ES-I3 (cell line): ENCODE data around the gene ZNF548.
A peak's percentile ranks its signal among the peaks of the same experiment; 100 is the strongest.
"Not testable (repeated sequence)": the region's sequence is repeated elsewhere in the genome, so short reads cannot be mapped to it uniquely, and the experiment has no call there.

Experiments used
- H3K36me3 ChIP-seq: 2 replicates; pipeline ENCODE4 v1.6.1; 2013; ENCODE audit warnings: mild to moderate bottlenecking, low read length, control low read depth, moderate library complexity; ENCODE audit not compliant: insufficient read depth
- H3K4me1 ChIP-seq: 2 replicates; pipeline ENCODE4 v1.6.1; 2013; ENCODE audit warnings: mild to moderate bottlenecking, control low read depth, low read length; ENCODE audit not compliant: insufficient read depth
- H3K9ac ChIP-seq: 2 replicates; pipeline ENCODE4 v1.6.1; 2013; ENCODE audit warnings: low read depth, mild to moderate bottlenecking, low read length, moderate library complexity
- H3K9me3 ChIP-seq: 2 replicates; pipeline ENCODE4 v1.6.1; 2013; ENCODE audit warnings: mild to moderate bottlenecking, low read length, moderate library complexity; ENCODE audit not compliant: control insufficient read depth, insufficient read depth

Gene ZNF548

DNA sequence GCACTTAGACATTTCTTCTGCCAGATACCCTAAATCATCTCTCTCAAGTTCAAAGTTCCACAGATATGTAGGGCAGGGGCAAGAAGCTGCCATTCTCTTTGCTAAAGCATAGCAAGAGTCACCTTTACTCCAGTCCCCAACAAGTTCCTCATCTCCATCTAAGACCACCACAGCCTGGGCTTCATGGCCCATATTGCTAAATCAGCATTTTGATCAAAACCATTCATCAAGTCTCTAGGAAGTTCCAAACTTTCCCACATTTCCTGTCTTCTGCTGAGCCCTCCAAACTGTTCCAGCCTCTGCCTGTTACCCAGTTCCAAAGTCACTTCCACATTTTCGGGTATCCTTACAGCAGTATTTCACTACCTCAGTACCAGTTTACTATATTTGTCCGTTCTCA lies 15.0 kb upstream of the ZNF548 start:
- H3K9ac ChIP-seq, H3K4me1 ChIP-seq, H3K9me3 ChIP-seq, H3K36me3 ChIP-seq: not testable (repeated sequence)

DNA sequence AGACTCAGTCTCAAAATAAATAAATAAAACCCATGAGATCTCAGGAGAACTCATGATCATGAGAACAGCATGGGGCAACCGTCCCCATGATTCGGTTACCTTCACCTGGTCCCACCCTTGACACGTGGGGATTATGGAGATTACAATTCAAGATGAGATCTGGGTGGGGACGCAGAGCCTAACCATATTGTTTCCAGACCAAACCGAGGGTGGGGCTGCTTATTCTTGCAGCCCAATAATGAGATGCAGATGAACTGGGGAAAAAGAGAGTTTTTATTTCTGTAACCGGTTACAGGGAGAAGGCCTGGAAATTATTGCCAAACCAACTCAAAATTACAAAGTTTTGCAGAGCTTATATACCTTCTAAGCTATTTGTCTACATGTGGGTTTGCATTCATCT lies 13.5 kb upstream of the ZNF548 start:
- Histone ChIP-seq H3K9me3 (no peaks in the 10 kb centered on the region; the same call in none of the 2 replicates), H3K9ac (no peak overlapping the region), H3K36me3 (peaks cover 8% of the 10 kb centered on the region; the same call in 1 of the 2 replicates), H3K4me1 (no peaks in the 10 kb centered on the region)

DNA sequence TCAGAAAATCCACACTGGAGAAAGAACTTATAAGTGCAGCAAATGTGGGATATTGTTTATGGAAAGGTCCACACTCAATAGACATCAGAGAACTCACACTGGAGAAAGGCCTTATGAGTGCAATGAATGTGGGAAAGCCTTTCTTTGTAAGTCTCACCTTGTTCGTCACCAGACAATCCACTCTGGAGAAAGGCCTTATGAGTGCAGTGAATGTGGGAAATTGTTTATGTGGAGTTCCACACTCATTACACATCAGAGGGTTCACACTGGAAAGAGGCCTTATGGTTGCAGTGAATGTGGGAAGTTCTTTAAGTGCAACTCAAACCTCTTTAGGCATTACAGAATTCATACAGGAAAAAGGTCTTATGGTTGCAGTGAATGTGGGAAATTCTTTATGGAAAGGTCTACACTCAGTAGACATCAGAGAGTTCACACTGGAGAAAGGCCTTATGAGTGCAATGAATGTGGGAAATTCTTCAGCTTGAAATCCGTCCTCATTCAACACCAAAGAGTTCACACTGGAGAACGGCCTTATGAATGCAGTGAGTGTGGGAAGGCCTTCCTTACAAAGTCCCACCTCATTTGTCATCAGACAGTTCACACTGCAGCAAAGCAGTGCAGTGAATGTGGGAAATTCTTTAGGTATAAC lies 12.0 kb upstream of the ZNF548 start:
- Histone ChIP-seq H3K9ac (no peak overlapping the region), H3K36me3 (peaks cover 8% of the 10 kb centered on the region; the same call in 1 of the 2 replicates), H3K4me1 (no peaks in the 10 kb centered on the region), H3K9me3 (no peaks in the 10 kb centered on the region; the same call in none of the 2 replicates)

DNA sequence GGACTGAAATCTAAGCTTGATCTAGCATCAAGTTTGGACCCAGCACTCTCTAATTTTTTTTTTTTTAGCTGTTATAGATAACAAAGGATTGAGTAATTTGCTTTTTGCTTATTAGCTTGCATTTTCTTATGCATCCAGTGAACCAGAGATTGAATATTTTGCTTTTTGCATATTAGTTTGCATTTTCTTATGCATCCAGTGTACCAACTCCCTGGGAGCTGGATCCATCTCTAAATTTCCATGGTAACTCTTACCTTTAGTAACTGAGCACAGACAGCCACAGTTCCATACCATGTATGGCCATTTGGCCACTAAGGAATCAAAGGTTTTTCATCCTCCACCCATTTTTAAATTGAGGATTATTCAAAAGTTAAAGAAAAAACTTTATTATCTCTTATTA lies 8.7 kb upstream of the ZNF548 start:
- Histone ChIP-seq H3K36me3 (peaks cover 8% of the 10 kb centered on the region; the same call in 1 of the 2 replicates), H3K4me1 (no peaks in the 10 kb centered on the region), H3K9ac (no peak overlapping the region), H3K9me3 (no peaks in the 10 kb centered on the region; the same call in 1 of the 2 replicates)

DNA sequence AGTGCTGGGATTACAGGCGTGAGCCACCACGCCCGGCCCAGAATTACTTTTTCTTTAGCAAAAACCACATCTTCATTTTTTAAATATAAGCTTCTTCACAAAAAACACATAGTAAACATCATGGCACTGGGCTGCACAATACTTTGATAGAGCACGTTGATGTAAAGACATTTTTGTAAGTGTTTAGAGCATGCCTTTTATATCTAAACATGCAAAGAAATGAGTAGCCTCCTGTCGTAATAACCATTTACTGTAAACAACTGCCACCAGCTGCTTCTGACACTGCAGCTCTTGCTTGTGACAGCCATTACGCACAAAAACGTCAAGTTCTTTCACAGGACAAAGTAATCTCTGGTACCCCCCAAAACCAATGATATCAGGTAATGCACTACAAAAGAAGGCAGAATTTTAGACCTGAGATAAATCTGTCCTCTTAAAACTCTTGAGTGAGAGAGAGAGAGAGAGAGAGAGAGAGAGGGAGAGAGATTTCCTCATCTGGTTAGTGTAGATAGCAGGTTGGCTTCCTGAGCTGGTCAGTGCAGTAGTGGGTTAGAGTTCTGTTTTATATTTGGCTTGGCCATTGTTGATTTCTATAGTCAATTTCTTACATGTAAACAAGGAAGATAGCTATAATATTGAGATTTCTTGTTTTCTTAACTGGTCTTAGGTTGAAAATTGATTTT lies 6.7 kb upstream of the ZNF548 start:
- Histone ChIP-seq H3K4me1 (no peaks in the 10 kb centered on the region), H3K9me3 (no peaks in the 10 kb centered on the region; the same call in 1 of the 2 replicates), H3K9ac (no peak overlapping the region), H3K36me3 (no peaks in the 10 kb centered on the region; the same call in 1 of the 2 replicates)

DNA sequence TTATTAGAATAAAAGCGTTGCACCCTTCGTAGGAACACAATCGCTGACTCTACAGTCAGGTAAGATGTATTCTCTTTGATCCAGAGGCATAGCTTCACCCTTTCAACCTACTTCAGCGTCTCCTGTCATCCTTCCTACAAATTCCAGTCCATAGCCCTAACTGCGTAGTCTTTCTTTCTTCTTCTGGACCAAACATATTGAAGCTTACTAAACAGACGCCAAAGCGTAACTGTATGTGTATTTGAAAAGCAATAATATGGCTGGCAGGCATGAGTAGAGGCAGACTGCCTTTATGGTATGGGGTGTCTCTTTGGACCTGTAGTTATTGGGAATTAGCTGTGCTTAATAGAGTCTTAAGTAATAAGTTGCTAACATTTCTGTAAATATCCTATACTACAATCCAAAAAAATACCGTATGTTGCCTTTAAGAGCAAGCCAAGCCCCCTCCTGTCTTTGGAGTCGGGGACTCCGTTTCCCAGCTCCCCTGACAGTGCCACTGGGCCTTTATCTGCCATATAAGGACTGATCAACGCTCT lies 392 bp upstream of the ZNF548 start:
- H3K36me3 ChIP-seq: no peaks in the 10 kb centered on the region
- no peaks in the 10 kb centered on the region for H3K4me1 ChIP-seq
- H3K9me3 ChIP-seq: no peaks in the 10 kb centered on the region
- peak overlapping the region; percentile 41 for H3K9ac ChIP-seq

DNA sequence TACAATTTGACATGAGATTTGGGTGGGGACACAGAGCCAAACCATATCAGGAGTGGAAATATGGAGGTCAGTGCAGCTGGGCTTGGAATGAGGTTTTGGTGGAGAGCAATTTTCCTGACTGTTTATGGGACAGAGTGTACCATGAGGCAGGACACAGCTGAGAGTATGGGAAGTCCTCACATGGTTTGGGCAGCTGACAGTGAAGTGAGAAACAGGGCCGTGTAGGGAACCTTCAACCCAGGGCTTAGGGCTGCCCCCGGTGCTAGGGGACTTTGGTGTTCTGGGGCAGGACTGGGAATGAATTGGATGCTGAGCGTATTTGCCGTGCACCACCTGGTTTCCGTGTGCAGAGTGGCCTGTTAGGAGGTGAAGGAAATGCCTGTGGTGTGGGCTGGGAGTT lies 6.1 kb downstream of the ZNF548 start:
- no peaks in the 10 kb centered on the region for H3K4me1 ChIP-seq
- H3K9me3 ChIP-seq: no peaks in the 10 kb centered on the region; the same call in 1 of the 2 replicates
- H3K9ac ChIP-seq: no peak overlapping the region
- H3K36me3 ChIP-seq: peaks cover 4% of the 10 kb centered on the region; the same call in 1 of the 2 replicates

DNA sequence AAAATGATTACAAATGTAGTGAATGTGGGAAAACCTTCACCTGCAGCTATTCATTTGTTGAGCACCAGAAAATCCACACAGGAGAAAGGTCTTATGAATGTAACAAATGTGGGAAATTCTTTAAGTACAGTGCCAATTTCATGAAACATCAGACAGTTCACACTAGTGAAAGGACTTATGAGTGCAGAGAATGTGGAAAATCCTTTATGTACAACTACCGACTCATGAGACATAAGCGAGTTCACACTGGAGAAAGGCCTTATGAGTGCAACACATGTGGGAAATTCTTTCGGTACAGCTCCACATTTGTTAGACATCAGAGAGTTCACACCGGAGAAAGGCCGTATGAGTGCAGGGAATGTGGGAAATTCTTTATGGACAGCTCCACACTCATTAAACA lies 9.2 kb downstream of the ZNF548 start:
- H3K9ac ChIP-seq: no peak overlapping the region
- H3K9me3 ChIP-seq: peaks cover 4% of the 10 kb centered on the region
- H3K36me3 ChIP-seq: peaks cover 4% of the 10 kb centered on the region; the same call in 1 of the 2 replicates
- H3K4me1 ChIP-seq: no peaks in the 10 kb centered on the region

DNA sequence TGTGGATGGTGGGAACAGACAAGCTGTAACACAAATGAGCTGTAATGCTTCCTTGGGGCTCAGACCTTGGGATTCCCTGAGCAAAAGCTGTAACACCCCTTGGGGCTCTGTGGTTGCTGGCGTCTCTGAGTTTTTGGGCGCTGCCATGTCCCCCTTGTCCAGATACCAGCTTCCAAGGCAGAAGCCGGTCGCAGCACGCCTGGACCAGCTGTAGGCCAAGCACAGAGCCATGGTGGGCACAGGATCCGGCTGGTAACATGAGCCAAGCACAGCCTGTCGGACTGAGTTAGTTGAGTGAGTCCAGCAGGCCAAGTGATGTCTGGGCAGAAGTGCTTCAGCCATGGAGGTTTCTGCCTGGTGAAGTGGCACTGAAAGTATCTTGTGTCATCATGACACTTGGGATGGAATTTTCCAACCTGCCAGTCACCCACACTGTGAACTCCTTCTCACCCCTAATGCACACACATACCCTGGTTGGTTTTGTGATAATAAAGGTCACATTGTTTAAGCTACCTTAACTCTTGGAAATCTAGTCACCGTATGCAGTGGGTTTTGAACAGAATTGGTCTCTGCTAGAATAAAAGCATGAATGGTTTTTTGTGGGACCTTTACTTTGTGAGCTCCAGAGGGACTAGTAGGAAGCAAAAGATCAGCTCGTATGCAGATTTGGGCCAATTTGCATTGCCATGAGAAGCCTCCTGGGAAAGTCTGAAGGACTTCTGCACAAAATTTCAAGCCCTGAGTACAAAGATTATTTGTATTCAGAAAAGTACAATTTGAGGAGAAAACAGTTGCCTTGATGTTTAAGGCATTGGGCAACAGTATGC lies 14.3 kb downstream of the ZNF548 start:
- Histone ChIP-seq H3K4me1 (no peaks in the 10 kb centered on the region), H3K36me3 (0 out of 2 replicates have a peak, but pooled peaks cover 4% of the 10 kb centered on the region), H3K9ac (no peak overlapping the region), H3K9me3 (peaks cover 4% of the 10 kb centered on the region; the same call in 1 of the 2 replicates)

DNA sequence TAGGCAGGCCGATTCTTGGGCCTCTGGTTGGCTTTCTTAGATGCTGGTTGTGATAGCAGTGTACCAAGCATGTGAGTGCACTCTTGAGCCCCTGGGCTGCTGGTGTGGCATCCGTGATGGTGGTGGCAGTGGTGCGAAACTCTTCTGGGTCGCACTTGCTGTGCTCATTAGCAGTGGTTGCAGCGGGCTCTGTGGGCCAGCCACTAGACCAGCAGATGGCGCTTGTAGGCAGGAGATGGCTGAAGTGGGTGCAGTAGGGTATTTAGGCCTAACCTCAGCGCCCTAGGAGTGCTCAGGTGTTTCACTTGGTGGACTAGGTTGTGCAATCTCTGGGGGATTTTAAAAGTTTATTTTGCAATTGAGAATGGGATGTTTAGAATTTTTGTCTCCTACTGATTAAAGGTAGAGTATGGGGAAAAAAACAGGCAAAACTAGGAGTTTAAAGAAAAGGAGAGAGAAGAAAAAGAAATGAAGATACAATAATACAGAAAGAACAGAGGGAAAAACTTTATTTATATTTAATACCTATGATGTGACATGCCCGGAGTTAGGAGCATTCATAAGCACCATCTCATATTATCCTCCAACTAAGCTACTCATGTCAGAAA lies 17.0 kb downstream of the ZNF548 start:
- Histone ChIP-seq H3K9me3 (peaks cover 4% of the 10 kb centered on the region; the same call in 1 of the 2 replicates), H3K4me1 (no peaks in the 10 kb centered on the region), H3K36me3 (no peaks in the 10 kb centered on the region), H3K9ac (no peak overlapping the region)

DNA sequence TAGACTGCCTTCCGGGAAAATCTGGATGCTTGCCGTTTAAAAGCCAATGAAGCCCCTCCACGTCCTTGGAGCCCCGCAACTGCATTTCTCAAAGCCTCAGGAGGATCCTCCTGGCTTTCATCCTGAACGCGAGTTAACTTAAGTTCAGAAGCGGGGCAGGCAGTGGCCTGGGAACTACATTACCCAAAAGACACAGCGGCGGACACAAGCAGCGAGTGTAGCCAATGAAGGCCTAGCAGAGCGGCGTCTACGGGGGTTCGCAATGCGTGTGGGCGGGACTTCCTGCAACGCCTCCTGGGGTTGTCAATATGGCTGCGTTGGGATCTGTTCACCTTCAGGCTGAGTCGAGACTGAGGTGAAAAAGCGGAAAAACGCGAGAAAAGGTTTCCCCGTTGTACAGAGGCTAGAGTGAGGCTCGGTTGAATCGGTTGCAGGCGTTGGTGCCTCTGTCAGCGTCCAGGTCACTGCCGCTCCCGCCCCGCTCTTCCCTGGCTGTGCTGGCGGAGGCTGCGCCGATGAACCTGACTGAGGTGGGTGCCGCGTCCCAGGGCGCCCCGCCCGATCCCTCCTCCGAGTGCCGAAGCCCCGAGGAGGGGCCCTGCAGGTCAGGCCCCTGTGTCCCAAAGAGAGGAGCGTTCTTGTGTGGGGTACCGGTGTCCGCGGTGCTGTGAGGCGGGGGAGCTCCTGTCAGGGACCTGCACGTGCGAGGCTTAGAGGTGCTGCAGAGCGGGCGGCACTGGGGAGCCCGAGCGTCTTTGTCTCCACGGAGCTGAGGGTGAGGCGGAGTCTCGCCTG lies 21.4 kb downstream of the ZNF548 start, which contains the start of gene ZNF17:
ZNF17 (plus strand) TSS at position 285 of the 795 bp plus-strand sequence. CDS start 2,455 bp downstream, outside the sequence.
- H3K36me3 ChIP-seq: no peaks in the 10 kb centered on the region
- H3K4me1 ChIP-seq: no peaks in the 10 kb centered on the region
- no peaks in the 10 kb centered on the region for H3K9me3 ChIP-seq
- H3K9ac ChIP-seq: peak within 1 kb of the TSS; percentile 69

DNA sequence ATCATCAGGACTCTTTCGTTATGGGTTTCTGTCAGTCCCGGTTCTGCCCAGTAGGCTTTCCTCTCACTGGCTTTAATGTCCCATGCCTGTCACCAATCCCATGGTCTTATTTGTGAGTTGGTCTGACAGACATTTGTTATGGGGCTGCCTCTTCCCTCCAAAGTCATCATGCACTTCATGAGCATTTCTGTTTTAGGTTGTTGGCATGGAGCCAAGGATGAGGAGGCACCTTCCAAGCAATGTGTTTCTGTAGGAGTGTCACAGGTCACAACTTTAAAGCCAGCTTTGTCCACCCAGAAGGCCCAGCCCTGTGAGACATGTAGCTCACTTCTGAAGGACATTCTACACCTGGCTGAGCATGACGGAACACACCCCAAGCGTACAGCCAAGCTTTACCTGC lies 29.8 kb downstream of the ZNF548 start:
- no peaks in the 10 kb centered on the region for H3K9me3 ChIP-seq
- H3K4me1 ChIP-seq: no peaks in the 10 kb centered on the region
- H3K36me3 ChIP-seq: peaks cover 9% of the 10 kb centered on the region
- no peak overlapping the region for H3K9ac ChIP-seq

DNA sequence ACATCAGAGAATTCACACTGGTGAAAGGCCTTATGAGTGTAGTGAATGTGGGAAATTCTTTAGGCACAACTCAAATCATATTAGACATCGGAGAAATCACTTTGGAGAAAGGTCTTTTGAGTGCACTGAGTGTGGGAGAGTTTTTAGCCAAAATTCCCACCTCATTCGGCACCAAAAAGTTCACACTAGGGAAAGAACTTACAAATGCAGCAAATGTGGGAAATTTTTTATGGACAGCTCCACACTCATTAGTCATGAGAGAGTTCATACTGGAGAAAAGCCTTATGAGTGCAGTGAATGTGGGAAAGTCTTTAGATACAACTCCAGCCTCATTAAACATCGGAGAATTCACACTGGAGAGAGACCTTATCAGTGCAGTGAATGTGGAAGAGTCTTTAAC lies 31.4 kb downstream of the ZNF548 start:
- peaks cover 9% of the 10 kb centered on the region for H3K36me3 ChIP-seq
- H3K9ac ChIP-seq: no peak overlapping the region
- no peaks in the 10 kb centered on the region for H3K9me3 ChIP-seq
- H3K4me1 ChIP-seq: no peaks in the 10 kb centered on the region
